Nucleus accumbens (tissue), 56 donors: Measurements from ENCODE around the gene KCNQ1.

Experiments
- DNase-seq, 56 donors: peaks; one replicate each; lab custom pipeline; 2025; lab: John Stamatoyannopoulos, UW

Gene KCNQ1

DNA sequence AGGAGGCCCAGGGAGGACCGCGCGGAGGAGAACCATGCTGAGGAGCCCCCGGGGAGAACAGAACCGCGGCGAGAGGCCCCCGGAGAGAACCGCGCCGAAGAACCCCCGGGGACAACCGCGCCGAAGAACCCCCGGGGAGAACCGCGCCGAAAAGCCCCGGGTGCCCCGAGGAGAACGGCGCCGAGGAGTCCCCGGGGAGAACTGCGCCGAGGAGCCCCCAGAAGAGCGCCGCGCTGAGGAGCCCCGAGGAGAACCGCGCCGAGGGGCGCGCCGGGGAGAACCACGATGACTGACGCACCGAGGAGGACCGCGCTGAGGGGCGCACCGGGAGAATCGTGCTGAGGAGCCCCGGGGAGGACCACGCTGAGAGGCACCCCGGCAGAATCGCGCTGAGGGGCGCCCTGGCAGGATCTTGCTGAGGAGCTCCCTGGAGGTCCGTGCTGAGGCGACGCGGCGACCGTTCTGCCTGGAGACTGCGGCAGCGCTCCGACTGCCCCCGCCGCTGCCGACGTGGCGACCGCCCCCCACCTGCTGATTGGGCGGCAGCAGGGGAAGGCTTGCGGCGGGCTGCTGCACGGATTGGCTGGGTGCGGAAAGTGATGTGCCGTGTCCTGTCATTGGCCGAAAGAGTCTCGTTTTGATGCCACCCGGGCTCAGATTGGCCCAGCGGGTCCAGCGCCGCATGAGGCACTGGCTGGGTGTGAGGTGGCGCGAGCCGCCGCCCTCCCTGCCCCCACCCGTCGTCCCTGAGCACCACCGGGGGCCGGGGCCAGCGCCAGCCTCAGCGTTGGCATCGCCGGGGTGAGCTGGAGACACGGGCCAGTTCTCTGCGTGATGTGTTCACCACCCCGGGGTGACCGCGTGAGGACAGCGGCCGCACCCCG lies 255.0 kb downstream of the KCNQ1 start, which contains the start of gene KCNQ1OT1:
KCNQ1OT1 (minus strand) TSS at position 464 of the 884 bp plus-strand sequence.
- DNase-seq: peak in 55 of 56 donors; percentile 23 to 93 (median 85)

DNA sequence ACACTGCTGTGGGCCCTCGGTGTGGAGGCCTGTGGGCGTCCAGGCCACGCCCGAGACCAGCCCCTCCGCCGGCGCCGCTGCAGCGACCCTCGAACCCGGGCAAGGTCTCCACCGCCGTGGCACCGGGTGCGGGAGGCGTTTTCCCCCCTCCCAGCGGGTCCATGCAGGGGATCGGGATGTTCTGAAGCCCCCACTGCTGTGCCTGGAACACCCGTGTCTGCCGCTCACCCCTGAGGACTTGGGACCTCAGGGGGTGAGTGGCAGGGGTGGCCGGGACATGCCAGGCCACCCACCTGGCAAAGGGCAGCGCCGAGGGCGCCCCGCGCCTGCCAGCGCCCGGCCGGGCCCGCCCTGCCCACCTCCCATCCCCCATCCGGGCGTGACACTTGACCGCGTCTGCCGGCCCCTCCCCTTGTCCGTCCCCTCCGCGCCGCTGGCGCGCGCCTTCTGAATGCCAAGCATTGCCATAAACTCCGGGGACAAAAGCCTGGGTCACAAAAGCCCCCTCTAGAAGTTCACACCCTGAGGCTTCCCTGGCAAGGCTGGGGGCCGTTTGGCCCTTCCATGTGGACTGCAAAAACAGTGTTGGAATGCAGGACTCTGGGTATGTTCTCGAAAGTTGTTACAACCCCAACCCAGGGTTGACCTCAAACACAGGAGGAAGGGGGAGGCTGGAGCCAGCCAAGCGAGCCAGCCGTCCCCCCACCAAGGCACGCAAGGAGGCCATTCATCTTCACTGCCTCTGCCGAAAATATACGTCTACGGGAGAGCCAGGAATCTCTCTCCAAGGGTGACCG lies 255.8 kb downstream of the KCNQ1 start:
- DNase-seq: peak in 26 of 56 donors; percentile 5 to 68 (median 38)

DNA sequence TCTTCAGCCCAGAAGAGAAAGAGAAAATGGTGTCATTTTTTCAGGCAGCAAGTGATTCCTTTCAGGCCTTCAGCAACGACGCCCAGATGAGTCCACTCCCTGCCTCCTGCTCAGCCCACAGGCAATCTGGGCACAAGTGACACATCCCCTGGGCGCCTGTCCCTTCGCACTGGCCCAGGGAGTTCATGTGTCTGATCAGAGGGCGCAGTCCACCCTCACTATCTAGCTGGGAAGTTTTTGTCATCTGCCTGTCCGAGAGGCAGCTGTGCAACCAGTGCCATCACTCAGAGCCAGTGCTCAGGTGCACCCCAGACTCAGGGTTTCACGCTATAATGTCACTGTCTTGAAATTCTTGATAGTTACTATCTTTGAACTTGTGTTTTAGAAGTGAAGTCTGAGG lies 256.4 kb downstream of the KCNQ1 start:
- no peak for DNase-seq

DNA sequence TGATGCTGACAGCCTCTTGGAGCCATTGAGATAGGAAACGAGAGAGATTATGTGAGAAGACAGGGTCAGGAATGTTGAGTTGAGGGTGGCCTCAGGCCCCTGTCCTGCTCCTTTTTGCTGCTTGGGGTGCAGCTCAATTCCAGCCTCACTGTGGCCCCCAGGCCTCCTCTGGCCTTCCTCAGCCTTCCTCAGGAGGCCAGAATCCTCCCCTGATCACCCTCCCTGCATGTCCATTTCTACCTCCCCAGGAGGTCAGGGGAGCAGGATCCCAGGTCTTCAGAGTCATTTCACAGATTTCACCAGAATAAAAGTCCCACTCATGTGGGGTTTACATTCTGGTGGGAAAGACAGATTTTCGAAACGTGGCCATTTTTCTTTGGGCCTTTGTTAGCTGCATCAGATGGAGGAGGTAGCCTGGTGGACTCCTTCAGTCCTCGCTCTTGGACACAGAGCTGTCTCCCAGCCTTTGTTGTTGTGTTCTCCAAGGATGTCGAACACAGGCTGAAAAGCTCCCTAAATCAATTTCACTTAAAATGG lies 257.2 kb downstream of the KCNQ1 start:
- no peak for DNase-seq

DNA sequence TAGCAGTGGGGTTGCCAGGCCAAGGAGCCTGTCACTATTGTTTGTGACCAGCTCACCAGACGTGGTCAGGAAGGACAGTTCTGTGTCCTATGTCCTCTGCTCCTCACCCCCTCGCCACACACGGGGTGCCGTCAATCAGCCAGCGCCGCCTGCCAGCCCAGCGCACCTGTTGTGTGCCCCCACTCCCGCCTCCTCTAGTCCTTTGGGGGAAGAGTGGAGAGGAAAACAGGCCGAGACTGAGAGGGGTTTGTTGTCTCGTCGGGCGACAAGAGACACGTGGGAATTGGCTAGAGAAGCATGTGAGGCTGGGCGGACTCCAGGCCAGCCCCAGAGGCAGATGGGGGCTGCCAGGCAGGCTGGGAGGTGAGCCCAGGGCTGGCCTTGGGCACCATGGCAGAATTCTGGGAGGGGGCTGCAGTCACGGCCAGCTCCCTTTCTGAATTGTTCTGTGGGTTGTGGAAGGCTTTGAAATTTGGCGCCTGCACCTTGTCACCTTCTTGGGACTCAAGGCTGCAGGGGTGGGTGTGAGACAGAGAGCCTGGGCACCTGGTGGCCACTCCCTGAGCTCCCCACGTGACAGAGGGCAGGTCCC lies 258.1 kb downstream of the KCNQ1 start:
- peak in 17 of 56 donors; percentile 8 to 62 (median 30) for DNase-seq

DNA sequence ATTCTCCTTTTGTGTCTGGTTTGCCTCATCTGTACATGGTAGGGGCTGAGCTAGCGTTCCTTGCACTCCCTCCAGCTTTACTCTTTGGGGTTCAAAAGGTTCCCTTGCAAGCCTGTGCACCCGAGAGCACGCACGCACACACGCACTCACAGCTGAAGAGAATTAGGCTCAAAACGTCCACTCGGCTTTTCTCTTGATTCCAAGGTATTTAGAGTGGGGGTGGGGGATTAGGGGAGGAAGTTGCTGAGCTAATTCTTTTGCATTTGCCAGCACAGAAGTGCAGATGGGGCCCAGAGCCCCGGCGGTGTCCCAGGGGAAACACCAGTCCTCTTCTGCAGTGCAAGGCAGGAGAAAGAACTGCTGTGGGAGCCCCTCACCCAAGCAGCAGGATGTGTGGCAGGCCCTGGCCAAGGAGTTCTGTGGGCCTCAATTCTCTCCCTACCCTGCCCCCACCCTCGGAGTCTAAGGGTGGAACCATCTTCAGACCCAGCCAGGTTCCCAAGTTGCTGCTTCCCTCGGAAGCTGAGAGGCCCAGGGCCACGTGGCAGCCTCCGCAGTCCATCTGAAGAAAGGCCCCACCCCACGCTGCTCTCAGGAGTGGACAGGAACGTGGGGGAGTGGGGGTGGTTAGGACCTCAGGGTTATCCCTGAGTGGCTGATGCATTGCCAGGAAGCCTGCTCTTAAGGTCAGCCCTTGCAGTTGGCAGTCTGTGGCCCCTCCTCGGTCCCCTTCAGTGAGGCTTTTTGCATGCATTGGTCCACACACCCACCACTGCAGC lies 258.7 kb downstream of the KCNQ1 start:
- DNase-seq: no peak

DNA sequence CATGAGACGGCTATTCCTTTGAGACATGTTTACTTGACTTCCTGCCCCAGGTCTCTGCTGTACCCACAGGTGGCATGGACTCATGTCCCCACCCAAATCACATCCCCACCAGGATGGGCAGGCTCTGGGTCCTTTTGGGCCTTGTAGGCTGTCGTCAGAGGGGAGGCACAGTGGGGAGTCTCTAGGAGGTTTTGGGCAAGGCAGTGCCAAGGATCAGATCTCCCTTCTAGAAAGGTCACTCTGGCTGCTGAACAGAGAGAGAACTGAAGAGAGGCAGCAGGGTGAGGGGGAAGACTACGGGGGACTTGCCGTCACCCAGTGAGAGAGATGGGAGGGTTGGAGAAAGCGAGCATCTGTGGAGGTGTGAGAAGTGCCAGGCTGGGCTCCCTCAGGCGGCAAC lies 259.5 kb downstream of the KCNQ1 start:
- DNase-seq: no peak

DNA sequence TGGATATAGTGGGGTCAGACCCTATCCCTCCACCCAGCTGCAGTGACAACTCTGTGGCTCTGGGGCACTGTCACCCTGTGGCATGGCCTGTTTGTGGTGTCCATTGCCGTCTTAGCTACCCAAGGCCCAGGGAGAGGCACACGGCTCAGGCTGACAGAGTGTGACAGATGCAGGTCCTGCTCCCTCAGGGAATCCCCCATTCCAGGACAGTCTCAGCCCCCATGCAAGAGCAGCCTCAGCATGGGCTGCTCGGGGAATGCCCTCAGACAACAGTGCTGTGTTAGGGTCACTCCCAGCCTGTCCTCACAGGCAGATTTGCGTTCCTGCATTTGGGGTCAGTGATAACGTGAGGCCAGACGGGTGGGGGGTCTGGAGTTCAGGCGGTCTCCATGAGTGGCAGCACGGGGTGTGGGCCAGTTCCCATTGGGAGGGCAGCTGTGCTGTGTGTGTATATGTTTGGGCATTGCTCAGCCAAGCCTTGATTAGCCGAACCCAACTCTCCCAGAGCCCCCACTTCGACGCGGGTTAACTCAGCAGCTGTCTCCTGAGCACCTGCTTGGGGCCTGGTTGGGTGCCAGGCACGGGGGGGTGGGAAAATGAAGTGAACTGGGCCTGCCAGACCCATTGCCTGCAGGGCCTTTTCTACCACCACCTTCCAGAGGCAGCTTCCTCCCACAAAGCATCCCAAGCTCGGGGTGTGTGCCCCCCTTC lies 260.2 kb downstream of the KCNQ1 start:
- DNase-seq: no peak

DNA sequence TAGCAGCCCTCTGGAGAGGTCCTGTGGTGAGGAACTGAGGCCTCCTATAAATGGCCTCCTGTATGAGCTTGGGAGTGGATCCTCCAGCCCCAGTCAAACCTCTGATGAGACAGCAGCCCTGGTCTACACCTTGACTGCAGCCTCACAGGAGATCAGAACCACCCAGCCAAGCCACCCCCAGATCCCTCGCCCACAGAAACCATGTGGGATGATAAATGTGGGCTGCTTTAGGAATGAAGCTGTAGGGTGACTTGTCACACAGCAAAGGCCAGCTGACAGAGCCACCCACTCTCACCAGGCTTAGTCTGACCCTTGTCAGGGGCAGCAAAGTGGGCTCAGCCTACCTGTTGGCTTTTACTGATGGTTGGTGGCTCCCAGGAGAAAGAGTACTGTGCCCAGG lies 261.5 kb downstream of the KCNQ1 start:
- no peak for DNase-seq

DNA sequence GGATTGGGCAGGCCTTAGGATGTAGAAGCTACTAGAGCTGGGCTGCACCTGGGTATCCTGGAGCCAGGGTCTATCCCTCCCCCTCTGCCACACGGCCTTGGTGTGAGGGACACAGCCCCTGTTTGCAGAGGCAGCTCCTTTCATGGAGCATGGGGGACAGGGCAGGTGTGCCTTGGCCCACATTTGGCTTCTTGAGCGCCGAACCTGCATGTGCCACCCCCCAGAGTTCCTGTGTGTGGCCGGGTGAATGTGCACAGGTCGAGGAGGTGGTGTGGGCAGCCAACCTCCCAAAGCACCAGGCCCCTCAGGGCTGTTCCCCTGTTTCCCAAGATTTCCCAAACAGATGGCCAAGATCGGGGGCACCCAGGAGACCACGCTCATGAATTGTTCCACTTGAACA lies 262.9 kb downstream of the KCNQ1 start:
- no peak for DNase-seq

DNA sequence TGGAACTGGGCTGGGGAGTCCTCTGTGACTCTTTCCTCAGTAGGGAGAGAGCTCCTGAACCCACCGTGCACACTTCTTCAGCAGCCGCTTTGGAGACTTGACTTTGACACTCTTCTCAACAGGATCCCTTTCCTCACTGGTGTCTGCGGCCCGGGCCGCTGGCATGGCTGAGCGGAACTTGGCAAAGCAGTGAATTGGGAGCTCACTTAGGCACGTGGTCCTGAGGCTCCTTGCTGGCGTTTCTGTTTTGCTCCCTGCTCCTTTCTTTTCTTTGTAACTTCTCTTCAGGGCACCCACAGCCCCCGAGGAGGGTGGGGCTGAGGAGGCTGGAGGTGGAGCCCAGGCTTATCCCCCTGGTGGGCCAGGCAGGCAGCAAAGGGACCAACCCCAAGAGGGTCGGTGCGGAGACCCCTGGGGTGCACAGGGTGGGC lies 263.4 kb downstream of the KCNQ1 start:
- peak in 3 of 56 donors; percentile 16 to 26 (median 26) for DNase-seq

DNA sequence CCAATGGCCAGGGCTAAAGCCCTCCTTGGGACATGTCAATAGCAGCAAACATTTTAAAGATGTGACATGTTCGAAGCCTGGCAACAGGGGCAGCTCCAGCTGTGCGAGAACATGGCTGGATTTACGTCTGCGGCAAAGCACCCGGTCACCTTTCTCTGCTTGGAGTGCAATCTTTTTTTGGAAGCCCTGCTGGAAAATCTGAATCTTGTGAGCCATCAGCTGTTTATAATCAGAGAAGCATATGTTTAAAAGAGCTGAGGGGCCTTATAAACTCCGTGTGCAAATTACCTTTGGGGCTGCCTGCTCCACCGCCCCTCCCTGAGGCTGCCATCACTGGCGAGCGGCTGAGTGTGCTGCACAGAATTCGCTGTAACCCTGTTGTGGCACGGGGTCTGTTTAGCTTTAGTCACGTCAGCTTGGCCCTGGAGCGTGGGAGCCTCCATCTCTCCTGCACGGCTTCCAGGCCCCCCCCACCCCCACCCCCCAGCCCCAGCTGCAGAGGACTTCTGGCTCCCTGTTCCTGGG lies 264.0 kb downstream of the KCNQ1 start:
- DNase-seq: no peak

DNA sequence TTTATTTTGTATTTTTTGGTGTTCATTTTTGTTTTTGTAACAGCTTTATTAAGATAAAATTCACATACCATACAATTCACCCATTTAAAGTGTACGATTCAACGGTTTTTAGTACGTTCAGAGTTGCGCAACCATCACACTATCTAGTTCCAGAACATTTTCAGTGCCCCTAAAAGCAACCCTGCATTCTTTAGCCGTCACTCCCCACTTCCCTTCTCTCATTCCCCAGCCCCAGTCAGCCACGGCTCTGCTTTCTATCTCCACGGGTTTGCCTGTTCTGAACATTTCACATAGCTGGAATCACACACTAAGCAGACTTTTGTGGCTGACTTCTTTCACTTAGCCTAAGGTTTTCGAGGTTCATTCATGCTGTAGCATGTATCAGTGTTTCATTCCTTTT lies 264.6 kb downstream of the KCNQ1 start:
- no peak for DNase-seq

DNA sequence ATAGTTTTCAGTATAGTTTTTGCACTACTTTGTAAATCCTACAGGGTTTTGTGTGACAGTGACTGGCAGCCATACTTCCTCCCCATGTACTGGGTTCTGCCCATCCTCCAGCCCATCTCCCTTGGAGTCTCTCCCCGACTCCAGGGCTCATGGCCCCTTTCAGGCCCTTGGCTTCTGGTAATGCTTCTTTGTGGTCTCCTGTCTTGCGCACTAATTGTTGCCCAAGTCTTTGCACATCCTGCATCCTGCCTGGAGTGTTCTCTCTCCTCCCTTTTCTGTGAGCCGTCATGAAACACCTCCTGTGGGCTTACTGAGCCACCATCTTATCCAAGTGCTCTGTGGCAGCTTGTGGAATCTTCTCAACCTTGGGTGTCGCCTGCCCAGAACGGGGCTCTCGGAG lies 266.4 kb downstream of the KCNQ1 start:
- no peak for DNase-seq

DNA sequence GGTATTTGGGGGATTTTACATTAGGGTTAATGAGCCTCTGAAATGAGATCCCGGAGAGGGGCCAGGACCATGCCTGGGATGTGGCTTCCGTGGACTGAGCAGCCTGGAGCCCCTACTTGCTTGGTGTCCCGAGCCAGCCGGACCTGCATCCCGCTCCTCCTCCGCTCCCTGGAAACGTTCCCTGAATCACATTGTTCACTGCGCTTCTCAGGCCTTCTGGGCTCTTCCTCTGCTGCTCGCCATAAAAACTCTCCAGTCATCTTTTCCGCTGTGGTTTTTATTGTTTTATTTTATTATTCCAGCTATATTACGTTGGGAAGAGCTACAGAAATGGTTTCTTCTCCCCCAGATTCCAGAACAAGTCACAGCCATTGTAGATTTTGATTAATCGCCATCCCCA lies 268.3 kb downstream of the KCNQ1 start:
- DNase-seq: no peak

DNA sequence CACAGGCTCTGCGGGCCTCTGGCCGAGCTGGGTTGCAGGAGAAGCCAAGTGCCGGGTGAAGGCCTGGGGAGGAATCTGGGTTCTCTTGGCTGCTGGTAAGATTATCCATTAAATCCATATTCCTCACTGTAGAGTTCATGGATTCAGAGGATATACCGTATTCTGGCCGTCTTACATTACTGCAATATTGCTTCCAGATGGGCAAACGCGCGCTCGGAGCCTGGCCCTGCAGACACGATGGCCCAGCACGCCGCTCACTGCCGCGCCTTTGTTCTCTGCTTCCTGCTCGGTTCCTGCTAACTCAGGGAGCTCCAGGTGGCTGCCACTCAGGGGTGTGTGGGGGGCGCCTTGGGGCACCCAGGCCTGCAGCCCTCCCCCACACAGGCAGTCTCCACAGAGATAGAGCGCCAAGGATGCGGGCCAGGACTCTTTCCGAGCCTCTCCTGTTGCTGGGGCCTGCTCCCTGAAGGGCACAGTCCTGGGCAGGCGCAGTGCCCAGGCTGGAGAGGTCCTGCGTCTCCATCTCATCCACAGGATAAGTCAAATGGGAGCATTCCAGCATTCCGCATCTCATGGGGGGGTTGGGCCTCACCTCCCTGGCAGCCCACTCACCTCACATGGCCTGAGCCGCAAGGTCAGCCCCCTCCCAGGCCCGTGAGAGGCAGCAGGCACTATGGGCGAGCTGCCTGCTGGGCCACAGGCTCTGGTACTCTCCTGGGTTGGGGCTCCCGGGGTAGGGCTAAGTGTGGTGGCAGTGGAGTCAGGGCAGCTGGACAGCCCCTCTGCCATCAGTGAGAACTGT lies 269.1 kb downstream of the KCNQ1 start:
- no peak for DNase-seq

DNA sequence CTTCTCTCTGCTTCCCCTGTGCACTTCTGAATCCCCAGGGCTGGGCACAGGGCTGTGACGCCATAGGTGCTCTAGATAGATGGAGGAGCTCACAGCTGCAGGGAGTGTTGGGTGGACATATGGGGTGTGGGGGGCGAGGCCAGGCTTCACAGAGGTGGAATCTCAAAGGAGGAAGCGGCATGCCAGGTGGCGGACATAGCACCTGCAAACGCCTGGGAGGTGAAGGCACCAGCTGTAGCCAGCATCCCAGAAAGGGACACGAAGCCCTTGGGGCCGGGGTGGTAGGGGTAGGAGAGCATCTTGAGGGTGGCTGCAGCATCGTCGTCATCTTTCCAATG lies 269.6 kb downstream of the KCNQ1 start:
- no peak for DNase-seq

DNA sequence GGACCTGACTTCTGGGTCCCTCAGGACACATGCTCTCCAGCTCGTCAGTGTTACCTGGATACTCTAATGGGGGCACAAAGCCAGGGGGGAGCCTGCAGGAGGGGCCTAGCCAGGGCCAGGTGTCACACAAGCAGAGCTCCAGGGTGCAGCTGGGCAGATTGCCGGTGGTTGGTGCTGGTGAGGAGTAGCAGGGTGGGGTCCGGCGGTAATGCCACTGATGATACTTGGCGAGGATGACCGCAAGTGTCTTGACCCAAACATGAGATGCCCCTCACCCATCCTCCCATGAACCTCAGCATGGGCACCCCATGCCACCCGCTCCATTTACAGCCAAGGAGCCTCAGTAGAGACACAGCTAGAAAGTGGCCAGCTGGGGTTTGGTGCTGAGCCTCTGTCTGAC lies 270.1 kb downstream of the KCNQ1 start:
- DNase-seq: no peak
